Esophagus (tissue), 2 donors: ENCODE data around the gene PRAMEF11. TPM values are rescaled to one million over a fixed set of nuclear protein-coding genes. Genes with fewer than 3 reads are reported as not detected.
"Not testable (repeated sequence)": the region's sequence is repeated elsewhere in the genome, so short reads cannot be mapped to it uniquely, and the experiment has no call there.

ENCODE experiments used
- H3K27ac ChIP-seq, 2 donors: one replicate each; pipeline ENCODE4 v1.5.1; 2013; ENCODE audit warnings: low read depth in 2 of 2, mild to moderate bottlenecking in 2 of 2, inconsistent platforms in 1 of 2, low read length in 1 of 2, moderate library complexity in 1 of 2
- H3K27me3 ChIP-seq, 2 donors: one replicate each; pipeline ENCODE4 v1.6.1; 2013; ENCODE audit warnings: low read length in 2 of 2, control low read depth in 1 of 2, mild to moderate bottlenecking in 1 of 2; ENCODE audit not compliant: insufficient read depth in 2 of 2, control insufficient read depth in 1 of 2
- H3K36me3 ChIP-seq, 2 donors: one replicate each; pipeline ENCODE4 v1.6.1; 2013; ENCODE audit warnings: low read length in 1 of 2; ENCODE audit not compliant: control insufficient read depth in 2 of 2, insufficient read depth in 2 of 2
- H3K4me1 ChIP-seq, 2 donors: one replicate each; pipeline ENCODE4 v1.6.1; 2013; ENCODE audit warnings: low read length in 1 of 2; ENCODE audit not compliant: control insufficient read depth in 2 of 2, insufficient read depth in 2 of 2
- H3K4me3 ChIP-seq, 2 donors: one replicate each; pipeline ENCODE4 v1.5.1; 2013; ENCODE audit warnings: low read length in 2 of 2, mild to moderate bottlenecking in 2 of 2, low read depth in 1 of 2, moderate library complexity in 1 of 2
- H3K9me3 ChIP-seq, 2 donors: one replicate each; pipeline ENCODE4 v1.6.1; 2013; ENCODE audit warnings: mild to moderate bottlenecking in 2 of 2, low read depth in 1 of 2, low read length in 1 of 2, moderate library complexity in 1 of 2; ENCODE audit not compliant: control insufficient read depth in 2 of 2, insufficient read depth in 1 of 2
- WGBS, 2 donors: extraction: QIAGEN DNeasy Blood & Tissue Kit; methylation state at CpG; one replicate each; pipeline ENCODE4 v1.1.7; 2013; 5-methylcytosine and 5-hydroxymethylcytosine counted together
- polyA plus RNA-seq, 2 donors: library from polyadenylated mRNA; stranded (reverse); fragments of 200-250 nt; gene quantifications; one replicate each; pipeline ENCODE4 v1.2.3, GENCODE V29; 2013
- donor health status: healthy with polysubstance abuse.
- donor health status: Bipolar disorder and iron deficiency.

PRAMEF11 gene
- polyA plus RNA-seq: not detected

- H3K27me3 ChIP-seq, H3K27ac ChIP-seq, H3K9me3 ChIP-seq, H3K36me3 ChIP-seq, H3K4me1 ChIP-seq, H3K4me3 ChIP-seq: not testable (repeated sequence)
- WGBS, 2 donors: 62% methylated on average over 3 of the region's 3 CpGs
Measured at GRCh38 chr1:12831310-12831709, at the start of gene PRAMEF11. PRAMEF11 (minus strand) TSS chr1:12831410; CDS start chr1:12828789, 2,621 bp downstream.

- not testable (repeated sequence) for H3K27ac ChIP-seq, H3K9me3 ChIP-seq, H3K36me3 ChIP-seq, H3K4me3 ChIP-seq, H3K27me3 ChIP-seq, H3K4me1 ChIP-seq
- 76 to 82% methylated on average over 3 of the region's 4 CpGs for WGBS, 2 donors
Measured at GRCh38 chr1:12878453-12878852, 47.2 kb upstream of the PRAMEF11 start.

GRCh38 chr1:12863131-12863880 is 32.1 kb upstream of the PRAMEF11 start:
- not testable (repeated sequence) for H3K27me3 ChIP-seq, H3K4me3 ChIP-seq, H3K27ac ChIP-seq, H3K36me3 ChIP-seq, H3K9me3 ChIP-seq, H3K4me1 ChIP-seq
- whole genome bisulfite sequencing, 2 donors: 84 to 86% methylated on average over 4 to 5 of the region's 7 CpGs

GRCh38 chr1:12856786-12857185 is 25.6 kb upstream of the PRAMEF11 start, which contains the start of gene PRAMEF2:
PRAMEF2 (plus strand) TSS chr1:12857086; CDS start chr1:12859010, 1,924 bp downstream.
- WGBS, 2 donors: 46 to 66% methylated on average over 2 of the region's 2 CpGs
- not testable (repeated sequence) for H3K36me3 ChIP-seq, H3K27ac ChIP-seq, H3K4me3 ChIP-seq, H3K4me1 ChIP-seq, H3K27me3 ChIP-seq, H3K9me3 ChIP-seq

GRCh38 chr1:12851779-12852178 is 20.6 kb upstream of the PRAMEF11 start:
- no peak overlapping the region for H3K4me3 ChIP-seq
- no peaks in the 10 kb centered on the region for H3K27me3 ChIP-seq
- H3K4me1 ChIP-seq: no peaks in the 10 kb centered on the region
- no peak overlapping the region for H3K27ac ChIP-seq
- H3K36me3 ChIP-seq: no peaks in the 10 kb centered on the region
- WGBS, 2 donors: 58 to 63% methylated on average over 4 of the region's 4 CpGs
- peaks cover 2 to 3% of the 10 kb centered on the region in 2 donors for H3K9me3 ChIP-seq

- not testable (repeated sequence) for H3K27me3 ChIP-seq, H3K9me3 ChIP-seq, H3K27ac ChIP-seq, H3K4me1 ChIP-seq, H3K4me3 ChIP-seq, H3K36me3 ChIP-seq
- 83 to 91% methylated on average over 7 of the region's 7 CpGs for WGBS, 2 donors
Measured at GRCh38 chr1:12848620-12849019, 17.4 kb upstream of the PRAMEF11 start, which contains the start of gene HNRNPCL1. HNRNPCL1 (minus strand) TSS chr1:12848720; CDS start chr1:12848289, 431 bp downstream.

- H3K9me3 ChIP-seq, H3K4me1 ChIP-seq, H3K27me3 ChIP-seq, H3K36me3 ChIP-seq, H3K4me3 ChIP-seq, H3K27ac ChIP-seq: not testable (repeated sequence)
- WGBS, 2 donors: 35 to 46% methylated on average over 2 of the region's 2 CpGs
Measured at GRCh38 chr1:12833251-12833650, 2.0 kb upstream of the PRAMEF11 start.

GRCh38 chr1:12819061-12819460 is 12.1 kb downstream of the PRAMEF11 start:
- 63 to 64% methylated on average over 6 of the region's 6 CpGs for WGBS, 2 donors
- H3K4me3 ChIP-seq, H3K36me3 ChIP-seq, H3K27me3 ChIP-seq, H3K27ac ChIP-seq, H3K4me1 ChIP-seq, H3K9me3 ChIP-seq: not testable (repeated sequence)

GRCh38 chr1:12811409-12811784 is 19.8 kb downstream of the PRAMEF11 start:
- Histone ChIP-seq H3K4me3 (no peak overlapping the region), H3K36me3 (no peaks in the 10 kb centered on the region), H3K9me3 (peaks cover 0 to 3% of the 10 kb centered on the region in 2 donors), H3K27me3 (no peaks in the 10 kb centered on the region), H3K27ac (no peak overlapping the region), H3K4me1 (no peaks in the 10 kb centered on the region)
- WGBS, 2 donors: 48% methylated on average over 2 of the region's 2 CpGs

GRCh38 chr1:12810691-12811408 is 20.4 kb downstream of the PRAMEF11 start:
- Histone ChIP-seq H3K27ac (no peak overlapping the region), H3K36me3 (no peaks in the 10 kb centered on the region), H3K27me3 (no peaks in the 10 kb centered on the region), H3K4me3 (no peak overlapping the region), H3K9me3 (peaks cover 0 to 4% of the 10 kb centered on the region in 2 donors), H3K4me1 (no peaks in the 10 kb centered on the region)
- 62 to 71% methylated on average over 5 of the region's 5 CpGs for WGBS, 2 donors
